CD14-positive monocyte (primary cell): ENCODE results near the gene RGS7. TPM values are rescaled to one million over a fixed set of nuclear protein-coding genes. Genes with fewer than 3 reads are reported as not detected.

Source experiments
- DNase-seq, 3 donors: peaks; one replicate each; pipeline ENCODE4 v3.0.0-alpha.2; 2011 to 2022
- H2AFZ ChIP-seq: 2 replicates; pipeline ENCODE4 v1.6.0; 2012; ENCODE audit warnings: mild to moderate bottlenecking, low read depth, low read length, inconsistent platforms; ENCODE audit not compliant: insufficient read depth, poor library complexity, severe bottlenecking
- H3K27ac ChIP-seq, 2 donors: 1 replicate in 1 of 2; 2 replicates in 1 of 2; pipeline ENCODE4 v1.5.1; 2012 to 2013; ENCODE audit warnings: low read length in 2 of 2, control low read depth in 1 of 2, inconsistent platforms in 1 of 2, low read depth in 1 of 2, mild to moderate bottlenecking in 1 of 2
- H3K27me3 ChIP-seq, 2 donors: one replicate each; pipeline versions ENCODE4 v1.6.0 to v1.6.1; 2011 to 2013; ENCODE audit warnings: low read length in 2 of 2; ENCODE audit not compliant: control insufficient read depth in 2 of 2, insufficient read depth in 2 of 2
- H3K36me3 ChIP-seq, 2 donors: replicated peaks in 1 of 2; 1 replicate in 1 of 2; 2 replicates in 1 of 2; pipeline versions ENCODE4 v1.5.1 to v1.6.1; 2012 to 2013; ENCODE audit warnings: low read length in 2 of 2, control low read depth in 1 of 2, inconsistent platforms in 1 of 2, mild to moderate bottlenecking in 1 of 2; ENCODE audit not compliant: insufficient read depth in 2 of 2, control insufficient read depth in 1 of 2
- H3K4me1 ChIP-seq, 2 donors: 1 replicate in 1 of 2; 2 replicates in 1 of 2; pipeline versions ENCODE4 v1.5.1 to v1.6.1; 2012 to 2013; ENCODE audit warnings: low read length in 2 of 2, control low read depth in 1 of 2, inconsistent platforms in 1 of 2, mild to moderate bottlenecking in 1 of 2, moderate library complexity in 1 of 2; ENCODE audit not compliant: insufficient read depth in 2 of 2, control insufficient read depth in 1 of 2
- H3K4me2 ChIP-seq: replicated peaks from 2 replicates; pipeline ENCODE3; 2012; ENCODE audit warnings: low read length, moderate library complexity, mild to moderate bottlenecking; ENCODE audit not compliant: poor library complexity, severe bottlenecking; ENCODE audit errors: extremely low read depth
- H3K4me3 ChIP-seq, 3 experiments: fragments of 200-600 bp in 1 of 3; sonication (generic) in 1 of 3; replicated peaks in 1 of 3; 1 replicate in 2 of 3; 2 replicates in 1 of 3; pipeline ENCODE4 v1.5.1; 2011 to 2013; ENCODE audit warnings: low read length in 3 of 3, mild to moderate bottlenecking in 3 of 3, control low read depth in 2 of 3, low read depth in 2 of 3, inconsistent platforms in 1 of 3, moderate library complexity in 1 of 3
- H3K79me2 ChIP-seq: 2 replicates; pipeline ENCODE4 v1.6.0; 2012; ENCODE audit warnings: mild to moderate bottlenecking, control low read depth, inconsistent platforms, low read length, moderate library complexity; ENCODE audit not compliant: insufficient read depth
- H3K9ac ChIP-seq: 2 replicates; pipeline ENCODE4 v1.6.0; 2017; ENCODE audit warnings: low read length, mild to moderate bottlenecking; ENCODE audit not compliant: insufficient read depth, poor library complexity, severe bottlenecking
- H3K9me3 ChIP-seq, 2 donors: replicated peaks in 1 of 2; 1 replicate in 1 of 2; 2 replicates in 1 of 2; pipeline versions ENCODE4 v1.5.1 to v1.6.1; 2012 to 2013; ENCODE audit warnings: low read length in 2 of 2, control low read depth in 1 of 2; ENCODE audit not compliant: control insufficient read depth in 1 of 2, insufficient read depth in 1 of 2
- H4K20me1 ChIP-seq: 2 replicates; pipeline ENCODE4 v1.6.0; 2012; ENCODE audit warnings: mild to moderate bottlenecking, low read length, control low read depth, moderate library complexity; ENCODE audit not compliant: insufficient read depth
- H3K27ac Mint-ChIP-seq, 7 donors: one replicate each; pipeline ENCODE4 v1.8.0; 2020; ENCODE audit warnings: mild to moderate bottlenecking in 7 of 7, mixed read lengths in 7 of 7, moderate library complexity in 6 of 7, inconsistent platforms in 2 of 7
- H3K27me3 Mint-ChIP-seq, 3 donors: one replicate each; pipeline ENCODE4 v1.8.0; 2021 to 2022; ENCODE audit warnings: low read depth in 3 of 3, mild to moderate bottlenecking in 3 of 3, mixed read lengths in 3 of 3, moderate library complexity in 3 of 3, inconsistent platforms in 1 of 3
- H3K36me3 Mint-ChIP-seq, 2 donors: one replicate each; pipeline ENCODE4 v1.8.0; 2020; ENCODE audit warnings: mixed read lengths in 2 of 2, inconsistent platforms in 1 of 2, mild to moderate bottlenecking in 1 of 2
- H3K4me1 Mint-ChIP-seq: one replicate; pipeline ENCODE4 v1.8.0; 2020; ENCODE audit warnings: mild to moderate bottlenecking, mixed read lengths
- H3K4me3 Mint-ChIP-seq, 2 donors: one replicate each; pipeline ENCODE4 v1.8.0; 2020; ENCODE audit warnings: mild to moderate bottlenecking in 2 of 2, mixed read lengths in 2 of 2, moderate library complexity in 1 of 2
- H3K9me3 Mint-ChIP-seq, 7 donors: one replicate each; pipeline ENCODE4 v1.8.0; 2020 to 2022; ENCODE audit warnings: mixed read lengths in 7 of 7, mild to moderate bottlenecking in 6 of 7, moderate library complexity in 6 of 7, inconsistent platforms in 2 of 7
- WGBS: methylation state at CpG from one replicate; pipeline ENCODE4 v1.1.5; 2013; ENCODE audit warnings: missing lambda C conversion rate; ENCODE audit not compliant: insufficient coverage; 5-methylcytosine and 5-hydroxymethylcytosine counted together
- intact Hi-C, 2 donors: fragments of 100-400 bp; cut with micrococcal nuclease; formaldehyde crosslinking; loops; one replicate each; pipeline versions ENCODE4 v1.15.0 to v1.15.1; 2023
- polyA plus RNA-seq, 3 donors: library from polyadenylated mRNA; depleted of rRNA in 1 of 3; unstranded in 2 of 3; stranded (reverse) in 1 of 3; fragments of 300-500 nt in 2 of 3; fragments of >200 nt in 1 of 3; fragmentation: Illumina TruSeq in 2 of 3; gene quantifications; 1 replicate in 2 of 3; 2 replicates in 1 of 3; pipeline ENCODE4 v1.2.3, GENCODE V29; 2012 to 2021
- TF ChIP-seq, protein P1 (sequence below): fragments of 200-600 bp; IDR thresholded peaks from one replicate; pipeline ENCODE4 v1.8.0; 2022; ENCODE audit warnings: antibody characterized with exemption, mild to moderate bottlenecking

The RGS7 gene
- polyA plus RNA-seq, 3 donors = not detected

DNA sequence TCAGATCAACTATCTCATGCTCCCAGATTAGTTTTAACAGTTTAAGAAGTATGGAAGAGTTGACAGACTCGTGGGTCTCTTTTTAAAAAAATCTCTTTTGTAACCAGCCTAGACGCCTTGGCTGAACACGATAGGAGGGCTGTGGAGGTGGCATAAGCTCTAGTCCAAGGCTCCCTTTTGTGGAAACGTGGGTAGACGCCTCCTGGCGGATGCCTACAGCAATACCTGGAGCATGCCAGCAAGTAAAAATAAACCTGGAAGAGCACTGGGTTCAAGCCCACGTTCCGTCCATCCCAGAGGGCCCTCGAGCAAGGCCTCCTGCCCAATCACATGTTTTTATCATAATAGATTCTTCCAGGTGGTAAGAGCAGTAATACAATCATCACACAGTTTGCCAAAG lies 87.9 kb downstream of the RGS7 start:
- Mint-ChIP-seq H3K4me3 (no peak overlapping the region), H3K4me1 (no peaks in the 10 kb centered on the region), H3K36me3 (no peaks in the 10 kb centered on the region), H3K27me3 (no peaks in the 10 kb centered on the region), H3K27ac (no peak overlapping the region), H3K9me3 (peaks cover 6 to 28% (median 8%) of the 10 kb centered on the region in 7 donors)
- no peak for DNase-seq
- Histone ChIP-seq H3K9me3 (peaks cover 31 to 42% of the 10 kb centered on the region in 2 donors), H3K4me1 (no peaks in the 10 kb centered on the region), H3K27ac (no peak overlapping the region), H3K4me2 (no peak overlapping the region), H4K20me1 (no peaks in the 10 kb centered on the region), H3K36me3 (no peaks in the 10 kb centered on the region), H3K9ac (no peak overlapping the region), H3K27me3 (no peaks in the 10 kb centered on the region), H2AFZ (no peak overlapping the region), H3K79me2 (no peaks in the 10 kb centered on the region), H3K4me3 (no peak overlapping the region)
- intact Hi-C loops = no loop called here
- TF ChIP-seq, protein P1, sequence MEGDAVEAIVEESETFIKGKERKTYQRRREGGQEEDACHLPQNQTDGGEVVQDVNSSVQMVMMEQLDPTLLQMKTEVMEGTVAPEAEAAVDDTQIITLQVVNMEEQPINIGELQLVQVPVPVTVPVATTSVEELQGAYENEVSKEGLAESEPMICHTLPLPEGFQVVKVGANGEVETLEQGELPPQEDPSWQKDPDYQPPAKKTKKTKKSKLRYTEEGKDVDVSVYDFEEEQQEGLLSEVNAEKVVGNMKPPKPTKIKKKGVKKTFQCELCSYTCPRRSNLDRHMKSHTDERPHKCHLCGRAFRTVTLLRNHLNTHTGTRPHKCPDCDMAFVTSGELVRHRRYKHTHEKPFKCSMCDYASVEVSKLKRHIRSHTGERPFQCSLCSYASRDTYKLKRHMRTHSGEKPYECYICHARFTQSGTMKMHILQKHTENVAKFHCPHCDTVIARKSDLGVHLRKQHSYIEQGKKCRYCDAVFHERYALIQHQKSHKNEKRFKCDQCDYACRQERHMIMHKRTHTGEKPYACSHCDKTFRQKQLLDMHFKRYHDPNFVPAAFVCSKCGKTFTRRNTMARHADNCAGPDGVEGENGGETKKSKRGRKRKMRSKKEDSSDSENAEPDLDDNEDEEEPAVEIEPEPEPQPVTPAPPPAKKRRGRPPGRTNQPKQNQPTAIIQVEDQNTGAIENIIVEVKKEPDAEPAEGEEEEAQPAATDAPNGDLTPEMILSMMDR = no peak
- WGBS = 65% methylated on average over 6 of the region's 9 CpGs

DNA sequence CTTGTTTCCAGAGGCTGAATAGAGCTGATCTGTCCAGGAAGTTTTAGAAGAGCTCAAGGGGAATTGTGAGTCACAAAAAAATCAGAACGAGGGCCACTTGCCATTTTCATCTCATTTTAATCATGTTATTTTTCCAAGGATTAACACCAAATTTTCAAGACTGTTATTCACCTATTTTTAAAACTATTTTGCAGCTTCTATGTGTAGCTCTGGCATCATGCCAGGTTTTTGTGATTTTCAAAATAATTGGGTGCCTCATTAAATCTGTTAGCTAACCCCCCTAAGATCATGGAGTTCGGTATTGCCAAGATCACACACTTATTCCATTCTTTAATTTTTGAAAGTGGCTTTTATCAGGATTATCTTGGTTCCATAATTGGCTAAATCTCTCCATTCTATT lies 90.9 kb downstream of the RGS7 start:
- no peaks in the 10 kb centered on the region for H3K27me3 ChIP-seq
- H3K4me1 ChIP-seq = no peaks in the 10 kb centered on the region
- no peak overlapping the region for H3K4me3 ChIP-seq
- Mint-ChIP-seq H3K27me3 (no peaks in the 10 kb centered on the region), H3K27ac (no peak overlapping the region), H3K4me1 (no peaks in the 10 kb centered on the region), H3K9me3 (peaks cover 2 to 21% (median 6%) of the 10 kb centered on the region in 7 donors), H3K36me3 (no peaks in the 10 kb centered on the region), H3K4me3 (no peak overlapping the region)
- no peaks in the 10 kb centered on the region for H3K79me2 ChIP-seq
- no CpG with 5 or more reads among the region's 2 CpGs for WGBS
- no peaks in the 10 kb centered on the region for H3K36me3 ChIP-seq
- H3K27ac ChIP-seq = no peak overlapping the region
- DNase-seq = no peak
- H4K20me1 ChIP-seq = no peaks in the 10 kb centered on the region
- intact Hi-C loops = no loop called here
- peaks cover 17 to 22% of the 10 kb centered on the region in 2 donors for H3K9me3 ChIP-seq
- no peak overlapping the region for H3K4me2 ChIP-seq
- no peak overlapping the region for H3K9ac ChIP-seq
- TF ChIP-seq, protein P1 = no peak
- no peak overlapping the region for H2AFZ ChIP-seq
